GM19468 (cell line): ENCODE measurements around the gene LYRM1.
"Not testable (repeated sequence)": the region's sequence is repeated elsewhere in the genome, so short reads cannot be mapped to it uniquely, and the experiment has no call there.

Source experiments
- ATAC-seq: cut with Tn5 transposase; IDR thresholded peaks from one replicate; pipeline ENCODE4 v1.9.1; 2021; ENCODE audit warnings: mild to moderate bottlenecking, moderate library complexity, moderate number of reproducible peaks; ENCODE audit not compliant: unreplicated experiment; ENCODE audit errors: extremely low read depth

Gene LYRM1

GRCh38 chr16:20929676-20930364 lies 29.2 kb downstream of the LYRM1 start:
- ATAC-seq, result not testable (repeated sequence)

GRCh38 chr16:20930365-20930690 lies 29.8 kb downstream of the LYRM1 start:
- no peak for ATAC-seq

- ATAC-seq, result no peak
Measured at GRCh38 chr16:20931066-20931600, 30.6 kb downstream of the LYRM1 start.

- no peak for ATAC-seq
Measured at GRCh38 chr16:20933589-20933988, 33.0 kb downstream of the LYRM1 start.

- ATAC-seq, result no peak
Measured at GRCh38 chr16:20937736-20938135, 37.2 kb downstream of the LYRM1 start.

GRCh38 chr16:20938426-20938825 lies 37.9 kb downstream of the LYRM1 start:
- ATAC-seq, result no peak

GRCh38 chr16:20939611-20940010 lies 39.0 kb downstream of the LYRM1 start:
- no peak for ATAC-seq

- no peak for ATAC-seq
Measured at GRCh38 chr16:20940871-20941635, 40.5 kb downstream of the LYRM1 start.

- ATAC-seq, result no peak
Measured at GRCh38 chr16:20941636-20941926, 41.0 kb downstream of the LYRM1 start.

- ATAC-seq, result no peak
Measured at GRCh38 chr16:20942256-20942655, 41.7 kb downstream of the LYRM1 start.

- ATAC-seq, result no peak
Measured at GRCh38 chr16:20944861-20945574, 44.4 kb downstream of the LYRM1 start.

- not testable (repeated sequence) for ATAC-seq
Measured at GRCh38 chr16:20945575-20945875, 45.0 kb downstream of the LYRM1 start.

- no peak for ATAC-seq
Measured at GRCh38 chr16:20946015-20946629, 45.6 kb downstream of the LYRM1 start.

- no peak for ATAC-seq
Measured at GRCh38 chr16:20948444-20948843, 47.9 kb downstream of the LYRM1 start.

GRCh38 chr16:20949660-20950059 lies 49.1 kb downstream of the LYRM1 start:
- ATAC-seq, result no peak

- no peak for ATAC-seq
Measured at GRCh38 chr16:20950294-20950693, 49.7 kb downstream of the LYRM1 start.

- no peak for ATAC-seq
Measured at GRCh38 chr16:20952139-20952920, 51.8 kb downstream of the LYRM1 start.

- no peak for ATAC-seq
Measured at GRCh38 chr16:20954574-20954973, 54.0 kb downstream of the LYRM1 start.

GRCh38 chr16:20956319-20956718 lies 55.7 kb downstream of the LYRM1 start:
- no peak for ATAC-seq

- no peak for ATAC-seq
Measured at GRCh38 chr16:20957153-20957552, 56.6 kb downstream of the LYRM1 start.
